T follicular helper cell (primary cell): ENCODE measurements around the gene VPS51.
"Not testable (repeated sequence)": the region's sequence is repeated elsewhere in the genome, so short reads cannot be mapped to it uniquely, and the experiment has no call there.

Experiments used
- DNase-seq: peaks from one replicate; pipeline ENCODE4 v3.0.0-alpha.2; 2020; ENCODE audit warnings: low read depth

VPS51 gene

GRCh38 chr11:65107751-65108468, 11.9 kb downstream of the VPS51 start:
- DNase-seq, result no peak

GRCh38 chr11:65108469-65109123, 12.6 kb downstream of the VPS51 start:
- DNase-seq, result no peak

GRCh38 chr11:65109231-65110198, 13.5 kb downstream of the VPS51 start:
- no peak for DNase-seq

- DNase-seq, result peak; percentile 93
These were observed 14.4 kb downstream of the VPS51 start for GRCh38 chr11:65110354-65110861.

- DNase-seq, result no peak
These were observed 15.2 kb downstream of the VPS51 start for GRCh38 chr11:65111159-65111743.

GRCh38 chr11:65111744-65112545, 15.9 kb downstream of the VPS51 start, which contains the start of gene TM7SF2:
Gene TM7SF2, plus strand, starts transcription at chr11:65111872. Its CDS starts 144 bp downstream, at chr11:65112016.
- peak; percentile 93 for DNase-seq

GRCh38 chr11:65112546-65113360, 16.7 kb downstream of the VPS51 start:
- DNase-seq, result peak; percentile 68

- no peak for DNase-seq
These were observed 17.3 kb downstream of the VPS51 start for GRCh38 chr11:65113361-65113756.

- no peak for DNase-seq
These were observed 17.8 kb downstream of the VPS51 start for GRCh38 chr11:65113839-65114238.

- DNase-seq, result no peak
These were observed 18.6 kb downstream of the VPS51 start for GRCh38 chr11:65114538-65115171.

GRCh38 chr11:65115361-65116082, 19.5 kb downstream of the VPS51 start:
- no peak for DNase-seq

- DNase-seq, result peak; percentile 45
These were observed 20.6 kb downstream of the VPS51 start for GRCh38 chr11:65116370-65117205.

GRCh38 chr11:65117206-65118096, 21.4 kb downstream of the VPS51 start, which contains the start of gene ZNHIT2:
Gene ZNHIT2, minus strand, starts transcription at chr11:65117701. Its CDS starts 48 bp downstream, at chr11:65117653.
- peak; percentile 100 for DNase-seq

GRCh38 chr11:65118097-65118837, 22.3 kb downstream of the VPS51 start:
- no peak for DNase-seq

- not testable (repeated sequence) for DNase-seq
These were observed 23.1 kb downstream of the VPS51 start for GRCh38 chr11:65118891-65119669.
